ENCODE measurements around the gene FNDC8. TPM values are rescaled to one million over a fixed set of nuclear protein-coding genes. Genes with fewer than 3 reads are reported as not detected.
A peak's percentile ranks its signal among the peaks of the same experiment; 100 is the strongest.

Gene FNDC8
- polyA plus RNA-seq, 2 of the 4 experiments (the other 2 are of a cell fraction), result not detected

GRCh38 chr17:35141681-35142466, 20.5 kb downstream of the FNDC8 start, which contains the start of gene NLE1 (continued):
- TF ChIP-seq HMGXB4 (CRISPR knock-in tag; IDR thresholded peaks at IDR 0.05; ENCODE audit: borderline replicate concordance) (peak; percentile 94), ELK1 (IDR thresholded peaks at IDR 0.05; ENCODE audit: low read depth, low read length) (no peak), TFCP2L1 (CRISPR knock-in tag; IDR thresholded peaks at IDR 0.05) (no peak), EHMT2 (IDR thresholded peaks at IDR 0.05; ENCODE audit: low read depth) (no peak), PHF8 (IDR thresholded peaks at IDR 0.05; ENCODE audit: borderline replicate concordance, low read depth) (peak; percentile 77), HEYL (CRISPR knock-in tag; IDR thresholded peaks at IDR 0.05) (no peak), FOSB (CRISPR knock-in tag; IDR thresholded peaks at IDR 0.05) (no peak), FOXS1 (CRISPR knock-in tag; IDR thresholded peaks at IDR 0.05) (no peak)

GRCh38 chr17:35142467-35142796, 21.0 kb downstream of the FNDC8 start:
- peaks cover 9% of the 10 kb centered on the region; the same call in 2 of the 3 replicates for H3K4me1 ChIP-seq
- WGBS (ENCODE audit: missing lambda C conversion rate), result 58% methylated on average over 8 of the region's 8 CpGs
- ATAC-seq (peak; percentile 23 to 50; a peak in 4 of 6 replicates), DNase-seq (ENCODE audit: low read depth in 1 of 2, low spot score in 1 of 2) (no peak), FAIRE-seq (no peak)
- ChIA-PET CTCF (interaction anchor here (0.8 to 3.5 kb wide), 5 partner anchors 15 to 521 kb away, joined by 3 to 27 read pairs (median 3); partner anchors contain the start of genes FNDC8 and RAD51D), POLR2A (no interaction called here)
- H3K9me3 ChIP-seq, result no peaks in the 10 kb centered on the region
- TF ChIP-seq E2F6 (IDR thresholded peaks at IDR 0.05; ENCODE audit: borderline replicate concordance, low read depth) (no peak), POLR2A (IDR thresholded peaks at IDR 0.05; ENCODE audit: low read length) (no peak), PBX3 (IDR thresholded peaks at IDR 0.05) (no peak), GATA3 (IDR thresholded peaks at IDR 0.05; ENCODE audit: borderline replicate concordance) (no peak), MAX (IDR thresholded peaks at IDR 0.05) (no peak)
- TF ChIP-seq, protein P1, sequence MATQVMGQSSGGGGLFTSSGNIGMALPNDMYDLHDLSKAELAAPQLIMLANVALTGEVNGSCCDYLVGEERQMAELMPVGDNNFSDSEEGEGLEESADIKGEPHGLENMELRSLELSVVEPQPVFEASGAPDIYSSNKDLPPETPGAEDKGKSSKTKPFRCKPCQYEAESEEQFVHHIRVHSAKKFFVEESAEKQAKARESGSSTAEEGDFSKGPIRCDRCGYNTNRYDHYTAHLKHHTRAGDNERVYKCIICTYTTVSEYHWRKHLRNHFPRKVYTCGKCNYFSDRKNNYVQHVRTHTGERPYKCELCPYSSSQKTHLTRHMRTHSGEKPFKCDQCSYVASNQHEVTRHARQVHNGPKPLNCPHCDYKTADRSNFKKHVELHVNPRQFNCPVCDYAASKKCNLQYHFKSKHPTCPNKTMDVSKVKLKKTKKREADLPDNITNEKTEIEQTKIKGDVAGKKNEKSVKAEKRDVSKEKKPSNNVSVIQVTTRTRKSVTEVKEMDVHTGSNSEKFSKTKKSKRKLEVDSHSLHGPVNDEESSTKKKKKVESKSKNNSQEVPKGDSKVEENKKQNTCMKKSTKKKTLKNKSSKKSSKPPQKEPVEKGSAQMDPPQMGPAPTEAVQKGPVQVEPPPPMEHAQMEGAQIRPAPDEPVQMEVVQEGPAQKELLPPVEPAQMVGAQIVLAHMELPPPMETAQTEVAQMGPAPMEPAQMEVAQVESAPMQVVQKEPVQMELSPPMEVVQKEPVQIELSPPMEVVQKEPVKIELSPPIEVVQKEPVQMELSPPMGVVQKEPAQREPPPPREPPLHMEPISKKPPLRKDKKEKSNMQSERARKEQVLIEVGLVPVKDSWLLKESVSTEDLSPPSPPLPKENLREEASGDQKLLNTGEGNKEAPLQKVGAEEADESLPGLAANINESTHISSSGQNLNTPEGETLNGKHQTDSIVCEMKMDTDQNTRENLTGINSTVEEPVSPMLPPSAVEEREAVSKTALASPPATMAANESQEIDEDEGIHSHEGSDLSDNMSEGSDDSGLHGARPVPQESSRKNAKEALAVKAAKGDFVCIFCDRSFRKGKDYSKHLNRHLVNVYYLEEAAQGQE (IDR thresholded peaks at IDR 0.05), result no peak
- H3K4me3 ChIP-seq, result peak overlapping the region; percentile 87; the same call in 1 of the 3 replicates
- H3K27ac ChIP-seq, result no peak overlapping the region
- H3K4me2 ChIP-seq, result peak overlapping the region; percentile 40; the same call in 2 of the 3 replicates

All from A549 (cell line).